WTC11 (cell line): Measurements from ENCODE around the gene FBXL7. TPM values are rescaled to one million over a fixed set of nuclear protein-coding genes. Genes with fewer than 3 reads are reported as not detected.

Experiments
- ATAC-seq: fragments of 200-7000 bp; cut with Tn5 transposase; 2 replicates; pipeline ENCODE4 v1.10.0; 2021; ENCODE audit warnings: mild to moderate bottlenecking, moderate library complexity
- CTCF ChIA-PET: fragments of 300-600 bp; sonication (Branson Sonifier 250); formaldehyde crosslinking; loops from one replicate; lab custom pipeline; 2021; ENCODE audit warnings: antibody characterized with exemption; lab: Charles Lee
- POLR2A ChIA-PET: fragments of 350-600 bp; sonication (Branson Sonifier 250); formaldehyde crosslinking; loops from one replicate; lab custom pipeline; 2021; ENCODE audit warnings: antibody characterized with exemption; lab: Charles Lee
- DNase-seq: peaks from one replicate; pipeline ENCODE4 v3.0.0; 2021; ENCODE audit warnings: low spot score
- H3K27ac Mint-ChIP-seq: 2 replicates; pipeline ENCODE4 v1.8.0; 2021; ENCODE audit warnings: mixed read lengths
- H3K27me3 Mint-ChIP-seq: 2 replicates; pipeline ENCODE4 v1.8.0; 2021; ENCODE audit warnings: low read depth, mild to moderate bottlenecking, moderate library complexity, mixed read lengths
- H3K36me3 Mint-ChIP-seq: 2 replicates; pipeline ENCODE4 v1.8.0; 2021; ENCODE audit warnings: mixed read lengths
- H3K4me1 Mint-ChIP-seq: 2 replicates; pipeline ENCODE4 v1.8.0; 2022; ENCODE audit warnings: mixed read lengths
- H3K4me3 Mint-ChIP-seq: 2 replicates; pipeline ENCODE4 v1.8.0; 2021; ENCODE audit warnings: mild to moderate bottlenecking, moderate library complexity, mixed read lengths
- H3K9me3 Mint-ChIP-seq: 2 replicates; pipeline ENCODE4 v1.8.0; 2021; ENCODE audit warnings: mixed read lengths
- ARID4B ChIP-seq: sonication (generic); formaldehyde crosslinking; IDR thresholded peaks from 2 replicates; pipeline ENCODE4 v1.8.0; 2023; ENCODE audit warnings: missing genetic modification reagents, mild to moderate bottlenecking, borderline replicate concordance
- ATF1 ChIP-seq: sonication (generic); formaldehyde crosslinking; IDR thresholded peaks from 2 replicates; pipeline ENCODE4 v1.8.1; 2023; ENCODE audit warnings: mild to moderate bottlenecking, moderate library complexity, missing genetic modification reagents
- CDX4 ChIP-seq: fragments of 250-450 bp; sonication (Bioruptor Pico); IDR thresholded peaks from 2 replicates; pipeline ENCODE4 v1.9.0; 2021; ENCODE audit warnings: moderate library complexity, mild to moderate bottlenecking, inconsistent platforms, borderline replicate concordance
- CREB1 ChIP-seq: sonication (generic); formaldehyde crosslinking; IDR thresholded peaks from 2 replicates; pipeline ENCODE4 v1.8.0; 2023; ENCODE audit warnings: mild to moderate bottlenecking, missing genetic modification reagents
- ELF4 ChIP-seq: sonication (generic); formaldehyde crosslinking; IDR thresholded peaks from 2 replicates; pipeline ENCODE4 v1.8.1; 2022; ENCODE audit warnings: low read depth, mild to moderate bottlenecking, moderate library complexity, missing genetic modification reagents
- EMX1 ChIP-seq: fragments of 250-450 bp; sonication (Bioruptor Pico); IDR thresholded peaks from 2 replicates; pipeline ENCODE4 v1.8.0; 2021; ENCODE audit warnings: mild to moderate bottlenecking
- ETV6 ChIP-seq: sonication (generic); formaldehyde crosslinking; IDR thresholded peaks from 2 replicates; pipeline ENCODE4 v1.8.1; 2022; ENCODE audit warnings: mild to moderate bottlenecking, missing genetic modification reagents
- FOXK1 ChIP-seq: sonication (generic); formaldehyde crosslinking; IDR thresholded peaks from 2 replicates; pipeline ENCODE4 v1.8.0; 2022; ENCODE audit warnings: mild to moderate bottlenecking, moderate library complexity, missing genetic modification reagents
- IRF2 ChIP-seq: sonication (generic); formaldehyde crosslinking; IDR thresholded peaks from 2 replicates; pipeline ENCODE4 v1.8.0; 2022; ENCODE audit warnings: low read depth, missing genetic modification reagents, borderline replicate concordance
- KAT7 ChIP-seq: sonication (generic); formaldehyde crosslinking; IDR thresholded peaks from 2 replicates; pipeline ENCODE4 v1.8.1; 2023; ENCODE audit warnings: missing genetic modification reagents, mild to moderate bottlenecking, borderline replicate concordance
- MAX ChIP-seq: sonication (generic); formaldehyde crosslinking; IDR thresholded peaks from 2 replicates; pipeline ENCODE4 v1.8.0; 2022; ENCODE audit warnings: mild to moderate bottlenecking, missing genetic modification reagents
- NFATC4 ChIP-seq: fragments of 250-450 bp; sonication (Bioruptor Pico); IDR thresholded peaks from 2 replicates; pipeline ENCODE4 v1.9.0; 2021; ENCODE audit warnings: mild to moderate bottlenecking
- NR1H2 ChIP-seq: sonication (generic); formaldehyde crosslinking; IDR thresholded peaks from 2 replicates; pipeline ENCODE4 v1.9.0; 2021; ENCODE audit warnings: mild to moderate bottlenecking, moderate library complexity, missing genetic modification reagents
- SMAD3 ChIP-seq: sonication (generic); formaldehyde crosslinking; IDR thresholded peaks from 2 replicates; pipeline ENCODE4 v1.8.0; 2022; ENCODE audit warnings: missing genetic modification reagents, mild to moderate bottlenecking, borderline replicate concordance
- TCF7 ChIP-seq: sonication (generic); formaldehyde crosslinking; IDR thresholded peaks from 2 replicates; pipeline ENCODE4 v1.8.0; 2022; ENCODE audit warnings: mild to moderate bottlenecking, low read depth, missing genetic modification reagents, moderate library complexity
- TEAD1 ChIP-seq: sonication (generic); formaldehyde crosslinking; IDR thresholded peaks from 2 replicates; pipeline ENCODE4 v1.8.0; 2022; ENCODE audit warnings: mild to moderate bottlenecking, missing genetic modification reagents
- USF1 ChIP-seq: sonication (generic); formaldehyde crosslinking; IDR thresholded peaks from 2 replicates; pipeline ENCODE4 v1.8.0; 2022; ENCODE audit warnings: mild to moderate bottlenecking, missing genetic modification reagents
- USF2 ChIP-seq: sonication (generic); formaldehyde crosslinking; IDR thresholded peaks from 2 replicates; pipeline ENCODE4 v1.8.1; 2023; ENCODE audit warnings: mild to moderate bottlenecking, missing genetic modification reagents, moderate library complexity
- ZBTB43 ChIP-seq: sonication (generic); formaldehyde crosslinking; IDR thresholded peaks from 2 replicates; pipeline ENCODE4 v1.8.1; 2023; ENCODE audit warnings: mild to moderate bottlenecking, missing genetic modification reagents
- ZNF121 ChIP-seq: sonication (generic); formaldehyde crosslinking; IDR thresholded peaks from 2 replicates; pipeline ENCODE4 v1.8.0; 2023; ENCODE audit warnings: missing genetic modification reagents
- ZNF219 ChIP-seq: sonication (generic); formaldehyde crosslinking; IDR thresholded peaks from 2 replicates; pipeline ENCODE4 v1.8.0; 2023; ENCODE audit warnings: missing genetic modification reagents, mild to moderate bottlenecking, borderline replicate concordance
- ZNF416 ChIP-seq: fragments of 250-450 bp; sonication (Bioruptor Pico); IDR thresholded peaks from 2 replicates; pipeline ENCODE4 v1.9.0; 2021; ENCODE audit warnings: mild to moderate bottlenecking, inconsistent platforms
- ZNF423 ChIP-seq: fragments of 250-450 bp; sonication (Bioruptor Pico); IDR thresholded peaks from 2 replicates; pipeline ENCODE4 v2.1.2; 2022; ENCODE audit warnings: mild to moderate bottlenecking, moderate library complexity
- ZNF532 ChIP-seq: fragments of 250-450 bp; sonication (Bioruptor Pico); IDR thresholded peaks from 2 replicates; pipeline ENCODE4 v1.9.0; 2021; ENCODE audit warnings: mild to moderate bottlenecking, borderline replicate concordance
- ZNF671 ChIP-seq: fragments of 250-450 bp; sonication (Bioruptor Pico); IDR thresholded peaks from 2 replicates; pipeline ENCODE4 v1.8.0; 2021; ENCODE audit warnings: mild to moderate bottlenecking
- total RNA-seq: library from RNA; stranded (reverse); gene quantifications from 3 replicates; pipeline ENCODE4 v1.2.3, GENCODE V29; 2021

Gene FBXL7
- total RNA-seq, 1 experiment from 2014 or later = 13.8 TPM

- no peak overlapping the region for H3K4me3 Mint-ChIP-seq
- CTCF ChIA-PET = no interaction called here
- no peak for DNase-seq
- ATAC-seq = peak; percentile 59; the same call in 1 of the 2 replicates
- POLR2A ChIA-PET = no interaction called here
- H3K9me3 Mint-ChIP-seq = peaks cover 46% of the 10 kb centered on the region
- peaks cover 4% of the 10 kb centered on the region; the same call in 1 of the 2 replicates for H3K27me3 Mint-ChIP-seq
- H3K36me3 Mint-ChIP-seq = peaks cover 30% of the 10 kb centered on the region
- peaks cover 10% of the 10 kb centered on the region for H3K4me1 Mint-ChIP-seq
- no peak for TF ChIP-seq CDX4 (CRISPR knock-in tag)
- TF ChIP-seq KAT7 = no peak
- no peak for TF ChIP-seq ATF1 (CRISPR knock-in tag)
- no peak for TF ChIP-seq ZNF423 (CRISPR knock-in tag)
- no peak for TF ChIP-seq ELF4
- TF ChIP-seq CREB1 = no peak
- TF ChIP-seq IRF2 (CRISPR knock-in tag) = no peak
- no peak for TF ChIP-seq TCF7 (CRISPR knock-in tag)
- no peak for TF ChIP-seq TEAD1 (CRISPR knock-in tag)
- no peak for TF ChIP-seq ARID4B
- TF ChIP-seq ZNF532 (CRISPR knock-in tag) = no peak
- no peak for TF ChIP-seq NR1H2 (CRISPR knock-in tag)
- TF ChIP-seq USF1 = no peak
- TF ChIP-seq MAX (CRISPR knock-in tag) = no peak
- TF ChIP-seq NFATC4 (CRISPR knock-in tag) = no peak
- no peak for TF ChIP-seq SMAD3
- H3K27ac Mint-ChIP-seq = no peak overlapping the region
Observed at GRCh38 chr5:15806613-15807012, 306.6 kb downstream of the FBXL7 start.

- ATAC-seq = no peak
- POLR2A ChIA-PET = no interaction called here
- H3K4me3 Mint-ChIP-seq = no peak overlapping the region
- H3K27me3 Mint-ChIP-seq = peaks cover 4% of the 10 kb centered on the region; the same call in 1 of the 2 replicates
- no peak overlapping the region for H3K27ac Mint-ChIP-seq
- CTCF ChIA-PET = interaction anchor here (0.6 to 0.9 kb wide), 3 partner anchors 9 to 15 kb away, joined by 3 read pairs; no protein-coding TSS in a partner anchor
- peaks cover 10% of the 10 kb centered on the region for H3K4me1 Mint-ChIP-seq
- no peak for DNase-seq
- H3K9me3 Mint-ChIP-seq = peaks cover 45% of the 10 kb centered on the region
- H3K36me3 Mint-ChIP-seq = peaks cover 30% of the 10 kb centered on the region
- TF ChIP-seq ZNF416 (CRISPR knock-in tag) = no peak
- no peak for TF ChIP-seq NFATC4 (CRISPR knock-in tag)
- no peak for TF ChIP-seq FOXK1 (CRISPR knock-in tag)
- TF ChIP-seq USF2 (CRISPR knock-in tag) = no peak
- TF ChIP-seq EMX1 = no peak
- no peak for TF ChIP-seq ZNF121 (CRISPR knock-in tag)
- no peak for TF ChIP-seq ZNF671
- TF ChIP-seq ZBTB43 (CRISPR knock-in tag) = no peak
- no peak for TF ChIP-seq ETV6 (CRISPR knock-in tag)
- TF ChIP-seq ZNF219 (CRISPR knock-in tag) = no peak
Observed at GRCh38 chr5:15807248-15807647, 307.3 kb downstream of the FBXL7 start.
